ENCODE measurements around the gene DUSP1. TPM values are rescaled to one million over a fixed set of nuclear protein-coding genes. Genes with fewer than 3 reads are reported as not detected.

Gene DUSP1
- total and polyA plus RNA-seq, 2 donors (not counting 3 experiments of a cell fraction or from before 2014, with no cell fraction given) = 36.1 to 196 TPM

- H3K4me3 ChIP-seq (replicated peaks in 1 of 3; ENCODE audit: insufficient read depth in 1 of 3, low read depth in 1 of 3, low read length in 3 of 3) = no peak overlapping the region
- no peak overlapping the region for H3K9ac ChIP-seq (replicated peaks; ENCODE audit: extremely low read depth, insufficient read depth, low read length)
- no peak overlapping the region for H3K27ac ChIP-seq (ENCODE audit: insufficient read depth, low read depth, low read length)
- BruUV-seq (replicated peaks) = no TSS peak
- DNase-seq (ENCODE audit: low read depth, low spot score) (no peak), FAIRE-seq (no peak)
- H3K79me2 ChIP-seq (ENCODE audit: control insufficient read depth, insufficient read depth, low read length) = no peaks in the 10 kb centered on the region
- TF ChIP-seq CTCF (IDR thresholded peaks at IDR 0.05; ENCODE audit: extremely low read depth in 1 of 2, insufficient read depth in 1 of 2, low read depth in 1 of 2, low read length in 2 of 2) = no peak
- TF ChIP-seq POLR2AphosphoS5 (IDR thresholded peaks at IDR 0.05; ENCODE audit: insufficient read depth, low read depth, low read length) = no peak
- no peak overlapping the region for H2AFZ ChIP-seq (ENCODE audit: low read depth, low read length)
- no peaks in the 10 kb centered on the region for H3K36me3 ChIP-seq (ENCODE audit: control insufficient read depth in 2 of 2, extremely low read depth in 1 of 2, insufficient read depth in 2 of 2, low read length in 2 of 2)
- dilution Hi-C loops (cut with MboI; ENCODE audit: extremely low pct_ligation_motif_present, low sequenced_read_pairs) (no loop called here), intact Hi-C loops (cut with micrococcal nuclease) (no loop called here)
- ChIA-PET POLR2A (no interaction called here), CTCF (interaction anchor here (1.3 to 3.0 kb wide), 3 partner anchors 12 to 22 kb away, joined by 3 to 10 read pairs (median 10); no protein-coding TSS in a partner anchor)
- no peaks in the 10 kb centered on the region for H4K20me1 ChIP-seq (replicated peaks; ENCODE audit: control insufficient read depth, extremely low read depth, insufficient read depth, low read length)
- no peaks in the 10 kb centered on the region for H3K9me1 ChIP-seq (replicated peaks; ENCODE audit: control insufficient read depth, extremely low read depth, insufficient read depth, low read length)
- no peaks in the 10 kb centered on the region for H3K9me3 ChIP-seq (replicated peaks; ENCODE audit: control insufficient read depth, insufficient read depth, low read length)
- no peak overlapping the region for H3K4me2 ChIP-seq (ENCODE audit: insufficient read depth, low read length)
- no peaks in the 10 kb centered on the region for H3K27me3 ChIP-seq (ENCODE audit: control insufficient read depth in 2 of 2, insufficient read depth in 2 of 2, low read length in 2 of 2)
- peaks cover 3% of the 10 kb centered on the region for H3K4me1 ChIP-seq (ENCODE audit: control insufficient read depth, extremely low read depth, insufficient read depth, low read length)
Observed at GRCh38 chr5:172728481-172729241, 42.3 kb downstream of the DUSP1 start.

- no peak for DNase-seq (ENCODE audit: low read depth, low spot score)
- Histone ChIP-seq H3K9ac (replicated peaks; ENCODE audit: extremely low read depth, insufficient read depth, low read length) (no peak overlapping the region), H3K36me3 (ENCODE audit: control insufficient read depth in 2 of 2, extremely low read depth in 1 of 2, insufficient read depth in 2 of 2, low read length in 2 of 2) (no peaks in the 10 kb centered on the region), H2AFZ (ENCODE audit: low read depth, low read length) (no peak overlapping the region), H3K9me1 (replicated peaks; ENCODE audit: control insufficient read depth, extremely low read depth, insufficient read depth, low read length) (no peaks in the 10 kb centered on the region), H3K27ac (ENCODE audit: insufficient read depth, low read depth, low read length) (no peak overlapping the region), H3K9me3 (replicated peaks; ENCODE audit: control insufficient read depth, insufficient read depth, low read length) (no peaks in the 10 kb centered on the region), H3K4me3 (replicated peaks in 1 of 3; ENCODE audit: insufficient read depth in 1 of 3, low read depth in 1 of 3, low read length in 3 of 3) (no peak overlapping the region), H3K79me2 (ENCODE audit: control insufficient read depth, insufficient read depth, low read length) (no peaks in the 10 kb centered on the region), H3K4me1 (ENCODE audit: control insufficient read depth, extremely low read depth, insufficient read depth, low read length) (no peaks in the 10 kb centered on the region), H4K20me1 (replicated peaks; ENCODE audit: control insufficient read depth, extremely low read depth, insufficient read depth, low read length) (no peaks in the 10 kb centered on the region), H3K27me3 (ENCODE audit: control insufficient read depth in 2 of 2, insufficient read depth in 2 of 2, low read length in 2 of 2) (no peaks in the 10 kb centered on the region), H3K4me2 (ENCODE audit: insufficient read depth, low read length) (no peak overlapping the region)
- dilution Hi-C loops (cut with MboI; ENCODE audit: extremely low pct_ligation_motif_present, low sequenced_read_pairs) (no loop called here), intact Hi-C loops (cut with micrococcal nuclease) (no loop called here)
- POLR2A ChIA-PET = interaction anchor here (1.2 kb wide), 1 partner anchor 31 kb away, joined by 3 read pairs; no protein-coding TSS in a partner anchor
- BruUV-seq (replicated peaks) = no TSS peak
- TF ChIP-seq MYC (IDR thresholded peaks at IDR 0.05; ENCODE audit: low read depth, low read length) (no peak), FOS (IDR thresholded peaks at IDR 0.05; ENCODE audit: borderline replicate concordance, insufficient read depth, low read length) (no peak), CTCF (IDR thresholded peaks at IDR 0.05; ENCODE audit: extremely low read depth in 1 of 2, insufficient read depth in 1 of 2, low read depth in 1 of 2, low read length in 2 of 2) (no peak), POLR2AphosphoS5 (IDR thresholded peaks at IDR 0.05; ENCODE audit: insufficient read depth, low read depth, low read length) (no peak), GATA2 (IDR thresholded peaks at IDR 0.05; ENCODE audit: insufficient read depth, insufficient read length, low read depth, low read length) (no peak), JUN (IDR thresholded peaks at IDR 0.05; ENCODE audit: borderline replicate concordance, insufficient read depth, insufficient read length, low read depth) (no peak), EZH2 (IDR thresholded peaks at IDR 0.05; ENCODE audit: borderline replicate concordance, low read depth, low read length, severe bottlenecking) (no peak), POLR2A (IDR thresholded peaks at IDR 0.05; ENCODE audit: low read depth, low read length) (no peak), MAX (IDR thresholded peaks at IDR 0.05; ENCODE audit: insufficient read depth, insufficient read length) (no peak)
- CTCF ChIA-PET = interaction anchor here (1.1 to 3.0 kb wide), 4 partner anchors 11 to 44 kb away, joined by 3 to 10 read pairs (median 6); no protein-coding TSS in a partner anchor
- no peak for FAIRE-seq
Observed at GRCh38 chr5:172727551-172727950, 43.4 kb downstream of the DUSP1 start.
